GM19455 (cell line): ENCODE data around the gene RTN4RL1.
"Not testable (repeated sequence)": the region's sequence is repeated elsewhere in the genome, so short reads cannot be mapped to it uniquely, and the experiment has no call there.

Source experiments
- ATAC-seq: cut with Tn5 transposase; IDR thresholded peaks from one replicate; pipeline ENCODE4 v1.9.1; 2021; ENCODE audit not compliant: unreplicated experiment

The RTN4RL1 gene

GRCh38 chr17:2004435-2004952, 20.6 kb downstream of the RTN4RL1 start:
- no peak for ATAC-seq

DNA sequence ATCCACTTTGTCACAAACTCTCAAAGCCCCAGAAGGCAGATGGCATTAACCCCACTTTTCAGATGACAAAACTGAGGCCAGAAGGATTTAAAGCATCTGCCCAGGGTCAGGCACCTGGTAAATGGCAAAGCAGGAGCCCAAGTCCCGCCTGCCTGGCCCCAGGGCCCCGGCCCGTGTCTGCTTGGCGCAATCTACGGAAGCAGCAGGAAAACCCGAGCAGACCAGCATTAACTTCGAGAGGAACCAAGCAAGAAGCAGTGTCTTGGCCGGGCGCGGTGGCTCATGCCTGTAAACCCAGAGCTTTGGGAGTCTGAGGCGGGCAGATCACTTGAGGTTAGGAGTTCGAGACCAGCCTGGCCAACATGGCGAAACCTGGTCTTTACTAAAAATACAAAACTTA, 21.6 kb downstream of the RTN4RL1 start:
- ATAC-seq = no peak

DNA sequence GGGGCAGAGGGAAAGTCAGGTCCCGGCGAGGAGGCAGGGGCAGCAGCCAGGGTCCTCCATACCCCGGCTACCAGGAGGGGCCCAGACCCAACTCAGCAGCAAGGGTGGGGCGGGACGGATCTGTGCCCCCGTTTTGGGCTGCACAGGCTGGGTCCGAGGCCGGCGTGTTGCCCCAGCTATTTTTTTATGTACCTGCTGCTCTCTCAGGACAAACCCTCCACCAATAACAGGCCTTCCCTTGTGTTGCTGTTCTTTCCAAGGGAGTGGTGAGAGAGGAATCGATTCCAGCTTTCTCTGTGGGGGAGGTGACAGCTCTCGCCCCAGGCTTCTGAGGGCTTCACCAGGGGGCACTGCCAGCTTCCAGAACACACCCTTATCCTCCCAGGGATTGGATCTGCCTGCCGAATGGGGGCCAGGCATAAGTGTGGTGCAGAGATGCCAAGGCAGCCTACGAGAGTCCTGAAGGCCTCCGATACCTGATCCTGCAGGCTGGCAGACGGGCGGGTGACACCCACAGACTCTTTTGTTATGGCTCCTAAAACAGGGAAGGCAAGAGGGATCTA, 22.3 kb downstream of the RTN4RL1 start:
- no peak for ATAC-seq

GRCh38 chr17:1999557-2000251, 25.4 kb downstream of the RTN4RL1 start:
- ATAC-seq = no peak

DNA sequence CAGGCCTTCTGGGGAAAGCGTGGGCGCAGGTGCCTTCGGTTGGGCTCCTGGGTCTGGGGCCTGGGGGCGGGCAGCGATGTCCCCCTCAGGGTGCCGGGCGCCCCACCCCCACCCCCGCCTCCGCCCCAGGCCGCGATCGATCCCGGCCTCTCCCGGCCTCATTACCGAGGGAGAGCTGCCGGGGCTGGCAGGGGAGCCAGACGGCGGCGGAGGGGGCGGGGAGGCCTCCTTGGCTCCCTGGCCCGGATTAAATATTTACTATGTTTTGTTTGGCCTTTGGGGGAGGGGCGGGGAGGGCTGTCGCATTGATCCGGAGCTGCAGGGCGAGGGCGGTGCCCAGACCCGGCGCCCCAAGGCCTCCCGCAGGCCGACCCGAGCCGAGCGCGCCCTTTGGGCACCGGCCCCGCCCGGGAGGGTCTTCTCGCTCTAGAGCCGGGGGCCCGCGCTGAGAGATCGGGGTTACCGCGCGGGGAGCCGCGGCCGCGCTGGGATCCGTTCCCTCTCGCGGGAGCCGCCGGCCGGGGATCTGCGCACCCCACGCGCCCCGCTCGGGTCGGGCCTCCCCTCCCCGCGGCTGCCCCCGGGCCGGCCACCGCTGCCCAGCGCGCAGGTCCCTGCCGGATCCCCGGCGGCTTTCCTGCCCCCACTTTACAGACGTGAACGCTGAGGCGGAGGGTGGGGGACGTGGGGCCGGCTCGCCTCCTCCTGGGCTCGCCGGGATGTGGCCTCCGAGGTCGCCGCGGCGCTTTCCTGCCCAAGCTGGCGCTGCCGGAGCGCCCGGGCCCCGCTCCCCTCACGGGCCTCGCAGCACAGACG, 27.0 kb downstream of the RTN4RL1 start:
- ATAC-seq = no peak

DNA sequence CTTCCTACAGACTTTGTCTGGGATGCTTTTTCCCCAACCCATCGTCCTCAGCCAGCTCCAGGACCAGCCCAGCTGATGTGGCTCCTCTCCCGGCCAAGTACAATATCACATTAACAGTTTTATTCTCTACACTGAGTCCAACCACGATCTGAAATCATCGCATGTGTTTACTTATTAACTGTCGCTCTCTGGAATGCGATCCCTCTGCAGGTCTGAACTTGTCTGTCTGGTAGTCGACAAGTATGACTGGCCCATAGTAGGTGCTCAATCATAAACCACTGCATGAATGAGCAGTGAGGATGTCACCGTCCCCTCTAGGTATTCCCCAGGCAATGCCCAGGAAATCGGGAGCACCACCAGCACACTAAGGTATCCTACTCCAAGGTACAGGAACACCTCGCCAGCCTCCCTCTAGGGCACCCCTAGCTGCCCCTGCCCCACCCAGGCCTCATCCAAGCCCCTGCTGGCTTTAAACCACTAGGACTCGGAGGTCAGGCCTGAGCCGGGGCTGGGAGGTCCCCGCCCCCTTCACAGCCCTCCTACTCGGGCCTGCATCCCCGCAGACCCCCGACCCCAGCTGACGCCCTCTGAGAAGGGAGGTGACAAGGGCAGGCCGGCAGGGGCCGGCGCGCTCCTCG, 27.7 kb downstream of the RTN4RL1 start:
- no peak for ATAC-seq

GRCh38 chr17:1996800-1997288, 28.3 kb downstream of the RTN4RL1 start:
- no peak for ATAC-seq

- no peak for ATAC-seq
Observed at GRCh38 chr17:1995907-1996799, 29.0 kb downstream of the RTN4RL1 start.

DNA sequence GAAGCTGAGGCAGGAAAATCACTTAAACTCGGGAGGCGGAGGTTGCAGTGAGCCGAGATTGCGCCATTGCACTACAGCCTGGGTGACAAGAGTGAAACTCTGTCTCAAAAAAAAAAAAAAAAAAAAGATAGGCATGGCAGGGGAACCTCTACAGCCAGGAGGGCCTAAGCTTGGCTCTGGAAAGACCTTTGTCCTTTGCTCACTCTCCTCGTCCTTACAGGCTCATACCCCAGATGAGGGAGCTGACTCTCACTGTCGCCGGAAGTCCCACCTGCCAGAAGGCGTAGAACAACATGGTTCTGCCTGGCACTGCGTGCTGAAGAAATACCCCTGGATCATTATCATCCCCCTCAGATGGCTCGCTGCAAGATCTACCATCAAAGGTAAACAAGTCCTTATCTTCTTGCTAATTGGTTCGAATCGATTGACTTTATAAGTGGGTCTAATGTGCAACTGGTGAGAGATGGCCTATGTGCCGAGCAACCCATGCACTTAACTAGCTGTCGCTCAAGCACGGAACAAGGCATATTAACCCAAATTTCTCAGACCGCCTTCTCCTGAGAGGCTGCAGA, 29.7 kb downstream of the RTN4RL1 start:
- ATAC-seq = no peak

GRCh38 chr17:1994707-1995106, 30.4 kb downstream of the RTN4RL1 start:
- ATAC-seq = no peak

DNA sequence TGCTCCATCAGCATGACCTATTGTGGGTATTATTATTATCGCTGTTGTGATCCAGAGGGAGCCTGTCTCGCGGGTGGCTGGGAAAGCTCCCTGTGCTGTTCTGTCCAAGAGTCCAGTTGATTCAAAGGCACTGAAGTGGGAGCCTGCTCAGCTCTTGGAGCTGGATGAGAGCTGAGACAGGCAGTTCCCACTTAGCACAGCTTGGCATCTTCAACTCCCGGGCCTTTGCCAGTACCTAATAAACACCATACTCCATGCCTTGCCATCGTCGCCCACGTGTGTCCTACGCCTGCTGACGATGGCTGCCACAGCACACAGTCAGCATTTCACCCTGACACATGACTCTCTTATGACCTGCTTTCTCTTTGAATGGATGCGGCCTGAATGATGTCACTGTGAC, 32.6 kb downstream of the RTN4RL1 start:
- no peak for ATAC-seq

DNA sequence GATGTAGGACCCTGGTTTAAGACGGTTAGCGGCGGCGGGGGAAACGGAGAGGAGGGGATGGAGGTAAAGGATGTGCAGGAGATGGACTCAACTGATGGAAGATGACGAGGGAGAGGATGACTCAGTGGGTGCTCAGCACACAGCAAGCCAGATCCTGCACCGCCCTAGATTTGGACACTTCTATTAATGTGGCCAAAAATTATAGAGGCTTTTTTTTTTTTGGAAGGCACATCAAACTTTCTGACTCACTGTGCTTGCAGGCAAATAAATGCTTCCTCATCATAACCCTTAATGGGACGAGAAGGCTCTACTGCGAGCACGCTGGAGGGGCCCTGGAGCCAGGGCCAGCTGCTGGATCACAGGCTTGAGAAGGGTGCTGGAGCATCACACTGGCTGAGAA, 36.0 kb downstream of the RTN4RL1 start:
- no peak for ATAC-seq

GRCh38 chr17:1986783-1987451, 38.2 kb downstream of the RTN4RL1 start:
- no peak for ATAC-seq

- ATAC-seq = no peak
Observed at GRCh38 chr17:1985686-1986085, 39.4 kb downstream of the RTN4RL1 start.

- no peak for ATAC-seq
Observed at GRCh38 chr17:1985093-1985492, 40.0 kb downstream of the RTN4RL1 start.

GRCh38 chr17:1982793-1983366, 42.3 kb downstream of the RTN4RL1 start:
- ATAC-seq = not testable (repeated sequence)

GRCh38 chr17:1980665-1981250, 44.4 kb downstream of the RTN4RL1 start:
- no peak for ATAC-seq

- no peak for ATAC-seq
Observed at GRCh38 chr17:1979182-1979985, 45.8 kb downstream of the RTN4RL1 start.
